NCI-H146 (cell line): Measurements from ENCODE around the gene HOXB6.
A peak's percentile ranks its signal among the peaks of the same experiment; 100 is the strongest.

Source experiments
- DNase-seq: peaks from one replicate; lab custom pipeline; 2025; lab: John Stamatoyannopoulos, UW

Gene HOXB6

GRCh38 chr17:48634493-48635208, 29.9 kb upstream of the HOXB6 start:
- no peak for DNase-seq

GRCh38 chr17:48633266-48633677, 28.5 kb upstream of the HOXB6 start:
- no peak for DNase-seq

GRCh38 chr17:48632579-48633265, 27.9 kb upstream of the HOXB6 start:
- no peak for DNase-seq

DNA sequence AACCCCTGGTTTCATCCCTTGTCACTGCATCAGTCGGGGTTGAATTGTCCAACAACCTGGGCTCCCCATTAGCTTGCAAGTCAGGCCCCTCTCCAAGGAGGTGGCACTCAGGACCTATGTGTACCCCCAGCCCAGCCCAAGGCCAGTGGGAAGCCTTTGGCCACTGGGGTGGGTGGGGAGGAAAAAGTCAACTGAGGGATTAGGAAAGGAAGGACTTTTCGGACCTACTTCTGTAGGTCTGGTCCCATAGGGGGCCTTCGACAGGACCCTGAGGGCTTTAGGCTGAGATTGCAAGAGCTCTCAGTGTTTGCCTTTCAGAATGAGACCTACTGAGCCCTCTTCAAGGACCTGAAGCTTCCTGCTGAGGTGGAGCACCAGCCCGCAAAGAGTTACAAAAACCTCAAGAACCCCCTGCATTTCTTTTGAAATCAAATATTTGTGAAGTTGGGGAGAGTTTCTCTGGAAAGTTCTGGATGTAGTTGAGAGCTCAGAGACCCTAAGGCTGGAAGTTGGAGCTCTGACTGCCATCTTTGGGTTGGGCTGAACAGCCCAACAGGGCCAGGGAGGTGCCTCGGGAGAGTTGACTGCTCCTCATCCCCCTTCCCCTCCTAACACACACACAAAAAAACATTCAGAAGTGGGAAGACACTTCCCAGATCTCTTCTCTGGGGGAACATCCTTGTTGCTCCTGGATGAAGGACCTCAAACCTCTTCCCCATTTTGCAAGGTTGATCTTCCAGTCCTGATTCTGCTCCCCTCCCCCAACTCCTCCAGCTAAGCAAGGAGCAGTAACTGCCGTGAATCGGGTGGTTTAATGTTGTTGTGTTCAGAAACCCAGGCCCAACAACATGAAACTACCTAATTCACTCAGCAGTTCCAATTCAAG, 27.1 kb upstream of the HOXB6 start:
- DNase-seq = no peak

DNA sequence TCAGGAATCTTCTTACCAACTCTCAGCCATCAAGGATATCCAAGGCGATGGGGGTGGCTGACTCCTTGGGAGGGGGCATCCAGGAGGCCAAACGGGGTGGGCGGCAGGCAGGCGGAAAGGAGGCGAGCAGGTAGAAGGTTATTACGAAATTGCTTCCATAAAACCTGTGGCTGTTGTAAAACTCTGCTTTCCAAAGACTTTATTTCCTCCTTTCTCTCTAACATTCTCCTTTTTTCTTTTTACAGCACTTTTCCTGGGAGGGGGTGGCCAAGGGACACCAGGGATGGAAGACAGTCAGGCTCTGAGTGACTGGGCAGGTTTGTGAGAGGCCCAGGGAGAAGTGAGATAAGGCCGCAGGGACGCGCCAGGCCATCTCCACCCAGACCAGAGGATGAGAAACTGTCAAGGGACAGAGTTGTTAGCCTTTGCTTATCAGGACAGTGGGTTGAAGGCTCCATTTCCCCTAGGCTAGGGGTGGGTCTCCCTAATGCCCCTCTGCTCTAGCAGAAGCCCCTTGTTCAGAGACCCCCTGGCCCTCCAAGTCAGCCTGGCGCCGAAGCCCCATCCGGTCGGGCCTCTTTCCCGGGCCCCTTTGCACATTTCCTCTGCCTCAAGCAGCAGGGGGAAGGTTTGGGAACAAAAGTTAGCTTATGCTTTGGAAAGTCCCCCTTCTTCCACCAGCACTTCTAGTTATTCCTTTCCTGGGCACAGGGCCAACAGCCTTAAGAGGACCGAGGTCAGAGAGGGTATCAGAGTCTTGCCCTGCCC, 26.3 kb upstream of the HOXB6 start:
- no peak for DNase-seq

DNA sequence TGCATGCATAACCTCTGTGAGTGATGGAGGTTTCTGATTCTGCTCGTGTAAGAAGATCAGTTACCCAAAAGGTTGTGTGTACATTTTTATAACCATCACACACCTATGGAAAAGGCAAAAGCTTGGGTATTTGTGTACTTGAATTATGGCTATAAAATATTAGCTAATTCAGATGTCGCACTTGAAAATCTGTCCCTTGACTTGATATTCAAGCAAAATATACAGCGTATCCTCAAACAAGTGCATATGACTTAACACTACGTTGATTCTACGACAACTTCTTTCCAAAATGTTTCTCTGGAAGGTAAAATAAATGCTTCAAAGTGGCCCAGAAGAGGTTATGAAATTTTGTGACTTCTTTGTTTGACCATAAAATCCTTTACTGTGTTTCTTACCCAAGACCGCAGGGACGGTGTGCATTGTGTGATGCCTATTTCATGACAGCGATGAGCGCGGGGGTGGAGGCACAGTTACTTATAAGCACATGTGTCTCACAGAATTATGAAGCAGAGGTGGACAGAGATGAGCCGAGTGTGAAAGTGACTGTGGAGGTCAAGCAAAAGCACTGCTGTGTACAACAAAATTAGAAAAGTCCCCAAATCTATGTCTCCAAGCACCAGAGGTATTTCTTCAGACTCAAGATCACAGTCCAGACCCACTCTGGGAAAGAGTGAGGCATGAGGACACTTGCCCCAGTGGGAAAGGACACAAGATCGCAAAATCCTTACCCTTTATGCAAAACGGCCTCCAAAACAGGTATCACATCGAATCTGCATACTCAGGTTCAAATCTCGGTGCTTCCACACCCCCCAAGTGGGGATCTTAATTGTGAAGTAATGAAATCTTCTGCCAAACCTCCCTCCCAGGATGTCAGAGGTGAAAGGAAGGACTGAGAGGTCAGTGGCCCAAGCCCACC, 25.5 kb upstream of the HOXB6 start:
- no peak for DNase-seq

DNA sequence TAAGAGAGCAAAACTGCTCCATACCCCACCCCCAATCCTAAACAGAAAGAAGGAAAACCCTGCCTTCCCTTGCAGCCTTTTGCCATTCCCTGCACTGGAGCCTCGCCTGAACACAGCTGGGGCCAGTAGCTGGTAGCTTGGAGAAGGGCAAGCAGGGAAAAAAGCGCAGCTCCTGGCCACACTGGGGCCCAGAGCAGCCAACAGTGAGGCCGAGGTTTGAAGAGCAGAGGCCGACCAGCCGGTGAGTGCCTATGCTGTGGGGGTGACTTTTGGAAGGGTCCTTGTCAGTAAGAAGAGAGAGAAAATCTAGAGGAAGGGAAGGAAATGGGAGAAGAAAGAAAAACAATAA, 24.6 kb upstream of the HOXB6 start:
- DNase-seq = no peak

DNA sequence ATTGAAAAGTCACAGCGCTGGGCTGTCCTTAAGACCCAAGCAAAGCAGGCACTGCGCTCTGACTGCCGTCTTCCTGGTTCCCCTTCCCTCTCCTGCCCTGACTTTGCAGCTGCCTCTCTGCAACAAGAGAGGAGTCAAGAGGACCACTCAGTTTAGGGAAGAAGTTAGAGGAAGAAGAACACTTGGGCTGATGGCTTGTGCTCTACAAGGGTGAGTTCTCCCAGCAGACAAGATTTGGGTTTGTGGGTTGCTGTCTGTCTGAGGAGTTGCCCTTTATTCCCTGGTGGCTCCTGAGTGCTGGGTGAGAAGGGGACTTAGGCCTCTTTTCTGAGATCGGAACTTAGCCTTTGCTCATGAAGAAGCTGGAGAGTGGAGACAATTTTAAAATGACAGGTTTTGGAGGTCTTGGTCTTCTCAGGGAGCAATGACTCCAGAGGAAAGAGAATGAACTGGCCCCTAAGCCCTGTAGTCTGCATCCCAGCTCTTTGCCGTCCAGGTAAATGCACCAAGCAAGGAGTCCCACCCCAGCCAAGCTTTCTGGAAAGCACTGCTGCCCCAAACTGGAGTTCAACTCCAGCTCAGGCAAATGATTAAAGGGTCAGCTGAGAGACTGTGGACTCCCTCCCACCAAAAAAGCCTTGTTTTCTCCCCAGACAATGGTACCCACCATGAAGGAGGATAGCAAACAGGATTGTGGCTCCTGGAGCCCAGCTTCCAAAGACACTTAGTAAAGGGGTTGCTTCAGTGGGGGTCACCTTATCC, 24.0 kb upstream of the HOXB6 start:
- no peak for DNase-seq

- no peak for DNase-seq
Observed at GRCh38 chr17:48627623-48628521, 23.1 kb upstream of the HOXB6 start.

- no peak for DNase-seq
Observed at GRCh38 chr17:48627118-48627597, 22.4 kb upstream of the HOXB6 start.

DNA sequence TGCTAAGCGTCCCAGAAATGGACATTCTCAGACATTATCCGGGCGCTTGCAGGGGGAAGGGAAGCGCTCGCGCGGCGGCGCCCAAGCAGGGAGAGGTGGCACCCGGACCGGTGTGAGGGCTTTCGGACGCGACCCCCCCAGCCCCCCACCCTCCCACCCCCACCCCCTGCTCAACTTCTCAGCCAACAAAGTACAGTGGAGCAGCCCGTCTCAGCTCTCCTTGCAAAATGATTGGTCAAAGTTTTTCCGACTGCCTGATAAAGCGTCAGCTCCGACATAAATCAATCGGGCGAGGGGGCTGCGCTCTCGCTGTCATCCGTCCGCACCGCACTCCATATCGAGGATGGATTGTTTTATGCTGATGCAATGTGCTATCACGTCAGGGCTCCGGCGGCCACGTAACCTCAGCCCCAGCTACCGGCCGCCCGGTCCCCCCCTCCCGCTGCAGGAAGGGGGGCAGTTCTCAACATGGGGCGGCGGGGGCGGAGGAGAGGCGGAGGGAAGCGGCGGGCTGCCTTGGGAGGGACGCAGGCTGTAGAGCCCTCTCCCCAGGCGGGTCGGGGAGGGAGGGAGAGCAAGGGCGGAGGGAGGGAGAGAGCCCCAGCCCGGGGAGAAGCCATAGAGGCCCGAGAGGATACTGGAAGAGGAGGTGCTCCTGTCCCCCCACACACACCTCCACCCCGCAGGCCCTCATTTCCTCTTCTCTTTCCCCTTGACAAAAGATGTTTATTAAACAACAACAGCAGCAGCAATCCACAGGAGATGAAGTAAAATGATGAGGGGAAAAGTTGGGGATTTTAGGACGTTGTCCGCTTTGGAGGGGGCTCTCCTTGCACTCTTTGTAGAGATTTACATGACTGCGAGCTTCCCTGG, 21.7 kb upstream of the HOXB6 start, which contains the start of gene HOXB9:
HOXB9 (minus strand) TSS at position 114 of the 873 bp plus-strand sequence; CDS start at position 25, 89 bp downstream.
- peak; percentile 28 for DNase-seq

DNA sequence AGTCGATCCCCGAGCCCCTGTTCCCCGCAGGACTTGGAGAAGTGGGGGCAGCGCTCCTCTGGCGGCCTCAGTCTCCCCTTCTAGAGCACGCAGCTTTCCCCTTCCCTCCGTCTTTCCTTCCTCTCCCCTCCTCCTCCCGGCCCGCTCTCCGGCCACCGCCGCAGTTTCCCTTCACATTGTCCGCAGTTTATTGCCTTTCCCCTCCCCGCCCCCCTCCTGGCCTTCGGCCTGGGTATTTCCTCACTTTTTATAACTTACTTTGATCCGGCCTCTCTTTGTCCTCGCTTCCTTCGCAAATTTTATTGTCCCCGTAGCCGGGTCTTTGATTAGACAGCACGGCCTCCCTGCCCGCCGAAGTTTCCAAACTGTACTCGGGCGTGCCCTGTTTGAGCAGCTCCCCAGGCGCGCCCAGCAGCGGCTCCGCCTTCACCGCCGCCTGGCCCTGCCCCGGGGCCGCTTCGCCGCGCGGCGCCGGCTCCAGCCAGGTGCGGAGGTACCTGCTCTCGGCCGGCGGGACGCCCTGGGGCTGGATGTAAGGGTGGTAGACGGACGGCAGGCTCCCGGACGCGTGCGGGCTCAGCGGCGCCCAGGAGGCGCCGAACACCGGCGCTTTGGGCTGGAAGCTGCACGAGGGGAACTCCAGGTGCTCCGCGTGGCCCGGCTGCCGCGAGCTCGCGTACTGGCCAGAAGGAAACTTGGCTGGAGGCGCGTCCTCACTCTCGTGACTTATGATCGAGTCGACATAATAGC, 20.9 kb upstream of the HOXB6 start:
- DNase-seq = peak; percentile 50

DNA sequence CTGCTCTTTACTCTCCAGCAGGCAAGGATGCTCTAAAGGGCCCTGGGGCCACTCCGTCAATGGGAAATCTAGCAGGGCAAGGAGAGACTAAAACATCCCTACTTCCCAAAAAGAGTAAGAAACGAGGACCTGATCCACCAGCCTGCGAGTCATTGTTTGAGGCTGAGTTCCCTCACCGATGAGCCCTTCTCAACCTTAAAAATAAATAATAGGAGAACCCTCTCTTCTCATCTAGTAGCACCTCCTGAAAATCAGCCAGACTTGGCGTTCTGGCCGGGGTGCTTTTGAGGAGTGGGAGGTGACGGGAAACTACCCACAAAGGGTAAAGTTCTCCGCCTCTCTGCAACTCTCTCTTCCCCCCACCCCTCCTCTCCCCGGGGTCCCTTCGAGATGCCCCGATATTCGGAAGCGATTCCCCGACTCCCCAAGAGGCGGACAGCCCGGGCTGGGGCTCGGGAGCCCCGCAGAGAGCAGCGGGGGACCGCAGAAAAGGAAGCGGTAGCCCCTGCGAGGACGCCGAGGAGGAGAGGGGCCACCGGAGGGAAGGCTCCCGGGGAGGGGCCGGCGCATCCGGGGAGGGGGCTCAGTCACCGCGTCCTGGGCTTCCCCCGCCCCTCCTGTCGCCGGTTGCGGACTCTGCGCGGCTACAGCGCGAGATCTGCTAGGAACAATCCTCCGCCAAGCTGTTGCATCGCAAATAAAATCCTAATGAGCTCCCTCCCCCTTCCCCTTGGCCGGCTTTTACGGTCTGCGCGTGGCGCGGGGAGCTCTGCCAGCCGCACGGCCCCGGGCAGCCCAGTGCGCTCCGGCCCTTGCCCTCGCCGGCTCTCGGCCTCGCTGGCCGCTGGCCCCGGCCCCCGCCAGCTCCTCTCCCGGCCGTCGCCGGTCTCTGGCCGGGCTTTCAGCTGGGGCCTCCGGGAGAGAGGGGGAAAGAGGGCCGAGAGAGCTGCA, 20.0 kb upstream of the HOXB6 start:
- peak; percentile 33 for DNase-seq

DNA sequence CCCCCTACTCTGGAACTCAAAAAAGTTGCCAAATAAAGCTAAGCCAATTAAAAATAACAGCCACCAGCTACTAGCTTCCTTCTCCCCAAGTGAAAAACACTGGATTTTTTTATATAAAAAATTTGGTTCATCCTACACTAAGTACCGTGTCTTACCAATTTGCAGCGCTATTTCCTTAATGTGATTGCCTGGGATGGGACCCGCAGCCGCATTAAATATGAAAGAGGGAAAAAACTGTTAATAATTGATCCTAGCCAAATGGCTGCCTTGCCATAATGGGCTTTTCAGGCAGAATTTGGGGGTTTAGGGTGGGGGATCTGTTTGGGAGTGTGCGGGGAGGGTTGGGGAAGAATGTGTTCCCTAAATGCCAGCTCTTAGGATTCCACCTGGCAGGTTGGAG, 19.3 kb upstream of the HOXB6 start:
- DNase-seq = no peak

DNA sequence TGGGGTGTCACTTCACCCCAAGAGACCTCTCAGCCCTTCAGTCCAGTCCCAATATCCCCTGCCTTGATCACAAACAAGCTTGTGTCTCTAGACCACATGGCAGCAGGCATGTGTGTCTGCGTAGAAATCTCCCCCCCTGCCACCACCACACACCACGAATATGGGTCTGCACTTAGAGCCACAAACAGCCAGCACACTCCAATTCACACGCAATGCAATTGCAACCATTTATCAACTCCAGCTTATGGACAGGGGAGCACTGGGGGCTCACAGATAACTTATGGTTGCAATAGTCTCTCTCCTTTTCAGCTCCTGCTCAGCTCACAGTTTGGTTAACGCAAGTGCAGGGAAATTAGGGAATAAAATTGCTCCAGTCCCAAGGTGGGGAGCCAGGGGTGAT, 18.8 kb upstream of the HOXB6 start:
- no peak for DNase-seq

GRCh38 chr17:48622857-48623256, 18.1 kb upstream of the HOXB6 start:
- no peak for DNase-seq
